Stimulated activated CD8-positive, alpha-beta memory T cell treated with anti-CD3 and anti-CD28 coated beads, Interleukin-4, amount 100 ng/mL, for 48 hours (primary cell): ENCODE measurements around the gene FTL.

Experiments used
- DNase-seq: peaks from one replicate; pipeline ENCODE4 v3.0.0-alpha.2; 2020

The FTL gene

DNA sequence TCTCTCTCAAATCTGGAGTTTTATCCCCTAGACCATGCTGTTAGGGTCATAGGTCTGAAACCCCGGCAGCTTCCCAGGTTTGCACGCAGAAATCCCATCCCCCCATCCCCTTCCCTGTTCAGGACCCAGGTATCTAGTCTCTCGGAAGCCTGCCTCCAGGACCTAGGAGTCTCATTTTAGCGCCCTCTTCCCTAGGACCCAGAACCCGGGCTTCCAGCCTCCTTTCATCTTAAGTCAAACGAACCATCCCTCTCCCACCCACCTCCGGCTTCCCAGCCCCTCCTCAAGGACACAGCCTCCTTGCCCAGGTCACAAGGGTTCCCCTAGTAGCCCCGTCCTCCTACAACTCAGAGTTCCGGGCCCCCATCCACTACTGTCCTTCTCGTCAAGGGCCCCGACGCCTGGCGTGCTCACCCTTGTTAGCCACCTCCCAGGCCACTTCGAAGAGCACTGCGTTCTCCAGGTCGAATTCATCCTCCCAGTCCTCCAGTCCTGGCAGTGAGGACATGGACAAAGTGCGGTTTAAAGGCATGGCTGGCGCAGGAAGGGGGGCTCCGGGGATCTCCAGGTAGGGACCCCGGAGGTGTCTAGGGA is 27.6 kb downstream of the FTL start:
- peak; percentile 43 for DNase-seq

DNA sequence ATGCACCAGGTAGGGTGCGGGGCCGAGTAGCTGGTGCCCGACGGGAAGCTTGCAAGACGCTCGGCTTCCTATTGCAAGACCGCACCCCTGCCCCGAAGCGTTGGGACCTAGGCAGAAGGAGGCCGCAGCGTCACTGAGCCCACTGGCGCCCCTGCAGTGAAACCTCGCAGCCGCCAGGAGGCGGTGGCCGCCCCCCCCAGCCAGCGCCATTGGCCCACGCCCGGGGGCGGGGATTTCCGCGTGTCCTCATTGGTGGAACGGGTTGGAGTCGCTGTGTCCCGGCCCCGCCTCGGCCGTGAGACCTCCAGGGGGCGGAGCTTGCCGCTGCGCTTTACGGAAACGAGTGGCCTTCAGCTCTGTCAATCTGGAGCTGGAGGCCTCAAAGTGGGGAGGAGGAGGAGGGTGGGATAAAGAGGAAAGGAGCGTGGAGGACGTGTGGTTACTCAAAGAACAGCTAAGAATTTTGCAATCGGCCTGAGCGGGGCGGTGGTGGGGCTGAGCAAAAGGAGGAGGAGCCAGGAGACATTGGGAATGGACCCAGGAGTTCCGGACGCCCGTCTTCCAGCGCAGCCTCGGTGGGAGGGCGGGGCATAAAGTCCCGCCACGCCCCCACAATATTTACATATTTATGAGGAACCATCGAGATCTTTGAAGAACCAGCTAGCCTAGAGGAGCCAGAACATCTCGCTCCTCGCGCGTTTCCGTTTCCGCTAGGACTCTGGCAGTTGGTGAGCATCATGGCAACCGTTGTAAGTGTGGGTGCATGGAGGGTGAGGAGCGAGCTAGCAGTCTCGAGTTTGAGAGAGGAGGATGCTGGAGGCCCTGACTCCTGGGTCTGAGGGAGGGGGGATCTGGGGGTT is 28.3 kb downstream of the FTL start, which contains the start of the genes GYS1 and RUVBL2:
Gene GYS1 (minus strand): TSS at position 135 of the 860 bp plus-strand sequence. CDS start 197 bp downstream, outside the sequence.
Gene RUVBL2 (plus strand): TSS at position 713 of the 860 bp plus-strand sequence. CDS start 25 bp downstream, at position 738.
- DNase-seq: peak; percentile 99

DNA sequence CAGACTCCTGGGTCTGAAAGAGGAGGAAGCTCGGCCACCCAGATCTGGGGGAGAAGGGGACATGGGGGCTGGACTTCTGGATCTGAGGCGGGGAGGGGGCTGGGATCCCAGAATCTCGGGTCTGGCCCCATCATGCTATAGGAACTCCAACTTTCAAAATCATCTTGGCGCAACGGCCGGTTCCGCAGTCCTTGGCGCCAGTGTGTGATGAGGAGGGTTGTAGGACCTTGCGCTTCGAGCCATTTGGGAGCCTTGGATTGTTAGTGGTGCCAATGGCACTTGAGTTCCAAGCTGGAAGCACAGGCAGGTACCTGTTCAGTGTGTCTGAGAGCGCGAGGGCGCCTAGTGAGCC is 28.9 kb downstream of the FTL start:
- DNase-seq: no peak

DNA sequence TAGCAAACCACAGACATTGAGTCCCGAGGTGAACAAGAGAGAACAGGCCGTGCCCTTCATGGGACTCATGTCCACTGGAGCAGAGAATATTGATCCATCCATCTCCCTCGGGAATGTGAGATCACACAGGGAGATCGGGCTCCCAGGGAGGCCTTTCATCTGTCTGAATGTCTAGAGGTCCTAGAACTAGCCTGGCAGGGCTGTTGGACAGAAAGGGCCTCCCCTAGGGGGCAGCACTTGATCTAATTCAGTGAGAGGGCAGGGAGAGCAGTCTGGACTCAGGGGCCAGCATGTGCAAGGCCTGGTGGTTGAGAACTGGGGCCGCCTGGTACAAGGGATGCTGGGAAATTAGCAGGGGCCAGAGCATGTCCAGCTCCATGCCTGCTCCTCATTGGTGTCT is 32.9 kb downstream of the FTL start:
- peak; percentile 81 for DNase-seq

DNA sequence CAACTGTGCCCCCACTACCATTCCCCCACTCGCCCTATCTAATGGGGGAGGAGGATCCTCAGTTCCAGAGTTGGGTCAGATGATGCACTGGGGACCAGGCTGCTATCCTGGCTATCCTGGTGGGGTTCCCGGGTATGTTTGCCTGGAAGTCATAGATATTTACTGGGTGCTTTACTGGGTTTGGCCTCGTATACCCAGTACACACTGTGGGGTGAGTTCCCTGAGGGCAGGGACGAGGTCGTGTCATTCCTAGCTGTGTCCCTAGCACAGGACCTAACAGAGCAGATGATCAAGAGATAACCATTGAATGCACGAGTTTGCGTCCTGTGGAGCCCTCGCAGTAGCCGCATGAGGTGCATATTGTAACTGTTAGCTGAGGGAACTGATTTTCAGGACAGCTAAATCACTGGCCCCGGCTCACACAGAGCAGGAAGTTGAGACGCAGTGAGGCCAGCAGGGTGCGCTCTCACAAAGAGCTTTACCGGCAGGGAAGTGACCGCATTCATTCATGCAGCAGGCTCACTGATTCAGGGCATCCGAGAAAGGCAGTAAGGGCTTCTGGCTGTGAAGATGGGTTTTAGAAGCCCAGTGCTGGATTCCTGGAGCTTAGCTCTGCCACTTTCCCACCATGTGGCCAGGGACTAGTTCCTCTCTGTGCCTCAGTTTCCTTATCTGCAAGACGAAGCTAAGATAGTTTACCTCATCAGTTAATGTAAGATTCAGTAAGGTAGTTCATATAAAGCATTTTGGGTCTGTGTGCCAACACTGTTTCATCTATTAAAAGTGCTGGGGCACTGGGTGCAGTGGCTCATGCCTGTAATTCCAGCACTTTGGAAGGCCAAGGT is 34.6 kb downstream of the FTL start:
- DNase-seq: peak; percentile 79

DNA sequence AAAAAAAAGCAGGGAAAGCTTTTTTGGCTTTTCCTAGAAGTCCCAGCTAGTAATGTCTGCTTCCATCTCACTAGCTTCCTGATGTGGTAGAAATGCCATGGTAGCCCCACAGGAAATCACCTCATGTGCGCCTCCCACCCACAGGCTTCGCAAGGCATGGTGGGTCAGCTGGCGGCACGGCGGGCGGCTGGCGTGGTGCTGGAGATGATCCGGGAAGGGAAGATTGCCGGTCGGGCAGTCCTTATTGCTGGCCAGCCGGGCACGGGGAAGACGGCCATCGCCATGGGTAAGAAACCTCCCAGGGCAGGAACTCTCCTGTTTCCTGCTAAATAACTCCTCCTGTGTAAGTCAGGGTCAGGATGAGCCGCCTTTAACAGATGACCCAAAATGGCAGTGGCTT is 39.0 kb downstream of the FTL start:
- no peak for DNase-seq

DNA sequence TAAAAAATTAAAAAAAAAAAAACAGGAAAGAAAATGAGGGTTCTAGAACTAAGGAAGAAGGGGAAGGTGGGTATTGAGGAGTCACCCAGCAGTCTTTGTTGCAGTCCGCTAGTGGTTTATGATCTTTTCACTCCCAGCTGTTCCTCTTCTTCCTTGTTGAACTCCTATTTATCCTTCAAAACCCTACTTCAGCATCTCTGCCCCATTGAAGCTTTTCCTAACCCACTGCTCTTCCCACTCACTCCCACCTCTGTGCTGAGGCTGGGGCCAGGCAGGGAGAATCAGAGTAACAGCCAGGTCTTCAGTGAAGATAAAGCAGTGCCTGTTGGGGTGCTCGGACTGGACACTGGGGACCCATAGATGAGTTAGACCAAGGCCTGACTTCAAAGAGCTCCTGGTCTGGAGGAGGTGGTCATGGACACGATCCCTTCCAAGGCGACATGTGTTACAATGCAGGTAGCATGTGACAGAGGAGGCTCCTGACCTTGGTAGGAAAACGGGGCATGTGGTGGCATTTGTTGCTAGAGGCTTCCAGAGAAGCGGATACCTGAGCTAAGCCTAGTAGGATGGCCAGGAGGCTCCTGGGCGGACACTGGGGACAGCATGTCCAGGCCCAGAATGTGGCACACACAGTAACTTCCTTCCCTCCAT is 40.0 kb downstream of the FTL start:
- no peak for DNase-seq

DNA sequence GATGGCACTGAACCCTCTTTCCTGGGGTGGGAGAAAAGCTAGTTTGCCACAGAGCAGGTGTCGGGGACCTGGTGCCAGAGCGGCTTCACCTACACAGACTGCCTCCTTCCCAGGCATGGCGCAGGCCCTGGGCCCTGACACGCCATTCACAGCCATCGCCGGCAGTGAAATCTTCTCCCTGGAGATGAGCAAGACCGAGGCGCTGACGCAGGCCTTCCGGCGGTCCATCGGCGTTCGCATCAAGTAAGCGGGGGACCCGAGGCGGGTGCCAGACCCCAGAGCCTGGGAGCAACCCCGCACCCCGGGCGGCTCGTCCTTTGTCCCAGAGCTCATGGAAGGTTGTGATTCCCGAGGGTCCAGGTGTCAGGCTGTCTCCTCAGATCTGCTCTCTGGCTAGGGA is 41.8 kb downstream of the FTL start:
- DNase-seq: no peak

DNA sequence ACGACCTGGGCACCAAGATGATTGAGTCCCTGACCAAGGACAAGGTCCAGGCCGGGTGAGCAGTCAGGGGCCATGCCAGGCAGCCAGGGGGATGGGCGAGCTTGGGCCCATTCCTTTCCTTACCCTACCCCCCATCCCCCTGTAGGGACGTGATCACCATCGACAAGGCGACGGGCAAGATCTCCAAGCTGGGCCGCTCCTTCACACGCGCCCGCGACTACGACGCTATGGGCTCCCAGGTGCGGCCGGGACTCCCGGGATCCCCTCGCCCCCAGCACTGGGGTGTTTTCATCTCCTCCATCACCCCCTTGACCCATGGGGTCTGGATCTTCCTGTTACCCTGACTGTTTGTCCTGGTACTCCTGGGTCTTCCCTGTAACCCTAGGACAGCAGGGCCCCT is 44.7 kb downstream of the FTL start:
- DNase-seq: no peak

DNA sequence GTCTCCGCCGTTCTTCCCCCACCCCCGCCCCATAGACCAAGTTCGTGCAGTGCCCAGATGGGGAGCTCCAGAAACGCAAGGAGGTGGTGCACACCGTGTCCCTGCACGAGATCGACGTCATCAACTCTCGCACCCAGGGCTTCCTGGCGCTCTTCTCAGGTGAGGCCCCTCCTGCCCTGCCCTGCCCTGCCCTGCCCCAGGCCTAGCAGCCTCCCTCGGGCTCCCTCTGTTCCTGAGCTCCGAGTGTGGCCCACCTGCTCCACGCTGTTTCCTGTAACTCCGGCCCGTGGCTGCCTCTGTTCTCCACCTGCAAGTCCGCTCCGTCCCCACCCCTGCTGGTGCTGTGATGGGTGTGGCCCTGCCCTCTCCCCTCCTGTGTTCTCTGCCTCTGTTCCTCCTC is 45.3 kb downstream of the FTL start:
- DNase-seq: no peak

DNA sequence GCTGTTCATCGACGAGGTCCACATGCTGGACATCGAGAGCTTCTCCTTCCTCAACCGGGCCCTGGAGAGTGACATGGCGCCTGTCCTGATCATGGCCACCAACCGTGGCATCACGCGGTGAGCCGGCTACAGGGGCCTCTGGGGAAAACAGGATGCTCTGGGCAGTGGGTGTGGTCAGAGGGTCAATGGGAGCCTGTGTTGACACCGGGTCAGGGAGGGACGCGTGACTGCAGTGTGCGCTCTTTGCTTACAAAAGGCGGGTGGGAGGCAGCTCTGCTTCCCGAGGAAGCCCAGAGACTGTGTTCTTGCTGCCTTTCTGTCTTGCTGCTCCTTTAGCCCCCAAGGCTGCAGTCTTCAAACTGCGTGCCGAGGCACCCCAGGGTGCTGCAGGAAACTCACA is 46.1 kb downstream of the FTL start:
- no peak for DNase-seq

DNA sequence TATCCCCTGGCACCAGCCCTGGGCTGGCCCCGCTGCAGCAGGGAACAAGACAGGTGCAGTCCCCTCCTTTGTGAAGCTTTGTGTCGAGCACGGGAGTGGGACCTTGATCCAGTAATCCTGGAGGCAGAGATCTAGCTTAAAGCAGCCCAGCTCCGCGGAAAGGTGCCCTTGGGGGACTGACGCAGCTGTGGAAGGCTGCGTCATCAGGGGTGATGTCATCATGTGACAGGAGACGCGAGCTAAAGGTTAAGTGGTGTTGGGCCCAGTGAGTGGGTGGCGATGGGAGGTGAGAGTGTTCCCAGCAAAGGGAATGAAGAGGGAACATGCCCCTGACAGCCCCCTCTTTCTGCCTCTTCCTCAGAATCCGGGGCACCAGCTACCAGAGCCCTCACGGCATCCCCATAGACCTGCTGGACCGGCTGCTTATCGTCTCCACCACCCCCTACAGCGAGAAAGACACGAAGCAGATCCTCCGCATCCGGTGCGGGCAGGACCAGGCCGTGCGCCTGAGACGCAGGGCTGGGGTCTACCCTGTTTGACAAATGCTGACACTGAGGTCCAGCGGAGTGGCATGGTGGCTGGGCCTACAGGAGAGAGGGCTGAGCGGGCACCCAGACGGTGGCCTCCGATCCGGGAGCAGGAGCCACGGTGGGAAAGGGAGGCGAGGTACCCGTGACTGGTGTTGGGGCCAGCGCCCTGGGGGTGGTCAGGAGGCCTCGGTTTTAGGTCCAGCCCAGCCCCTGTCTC is 49.2 kb downstream of the FTL start:
- DNase-seq: no peak

DNA sequence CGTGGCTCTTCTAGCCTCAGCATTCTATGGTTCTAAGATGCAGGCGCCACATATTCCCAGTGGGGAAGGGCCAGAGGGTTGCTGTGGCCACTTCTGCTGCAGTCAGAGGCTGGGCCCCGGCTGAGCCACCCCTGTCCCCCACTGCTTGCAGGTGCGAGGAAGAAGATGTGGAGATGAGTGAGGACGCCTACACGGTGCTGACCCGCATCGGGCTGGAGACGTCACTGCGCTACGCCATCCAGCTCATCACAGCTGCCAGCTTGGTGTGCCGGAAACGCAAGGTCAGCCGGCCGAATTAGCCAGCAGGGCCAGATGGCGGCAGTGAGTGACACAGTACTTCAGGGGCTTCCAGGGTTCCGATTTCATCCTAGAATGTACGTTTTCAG is 49.8 kb downstream of the FTL start:
- DNase-seq: no peak

DNA sequence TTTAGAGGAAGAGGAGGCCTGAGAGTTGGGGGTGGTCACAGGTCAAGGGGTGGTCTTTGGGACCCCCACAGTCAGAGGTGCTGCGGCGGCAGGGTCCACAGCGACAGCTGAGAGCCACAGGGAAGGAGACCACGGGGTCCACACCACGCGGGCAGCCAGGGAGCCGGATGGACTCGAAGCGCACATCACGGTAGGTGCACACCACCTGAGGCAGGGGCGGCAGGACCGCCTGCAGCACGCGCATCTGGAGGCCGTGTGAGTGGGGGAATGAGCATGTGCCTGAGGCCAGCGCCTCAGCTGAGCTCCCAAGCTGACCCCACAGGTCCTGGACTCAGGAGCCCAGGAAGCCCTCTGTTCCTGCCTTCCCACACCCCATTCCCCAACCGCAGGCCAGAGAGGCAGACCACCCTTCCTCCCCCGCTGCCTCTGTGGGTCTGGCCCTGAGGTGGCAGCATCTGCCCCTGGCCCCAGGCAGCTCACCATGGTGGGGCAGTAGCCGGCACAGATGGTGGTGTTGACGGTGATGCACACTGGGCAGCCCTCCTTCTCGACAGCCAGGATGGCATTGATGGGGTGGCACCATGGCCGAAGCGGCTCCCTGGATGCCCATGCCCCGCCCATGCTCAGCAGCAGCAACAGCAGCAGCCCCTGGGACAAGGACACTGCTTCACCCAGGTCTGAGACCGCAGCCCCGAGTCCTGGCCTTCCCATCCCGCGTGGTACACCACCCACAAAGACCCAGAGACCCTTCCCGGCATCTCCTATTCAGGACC is 51.1 kb downstream of the FTL start:
- DNase-seq: no peak
